Activated gamma-delta T cell treated with Interleukin-2 at 50 U/mL for 16 hours (primary cell): Measurements from ENCODE around the gene LBX2.

Source experiments
- DNase-seq: peaks from one replicate; pipeline ENCODE4 v3.0.0-alpha.2; 2020

Gene LBX2

GRCh38 chr2:74450570-74451190 lies 48.7 kb downstream of the LBX2 start:
- DNase-seq = no peak

GRCh38 chr2:74448771-74449170 lies 50.6 kb downstream of the LBX2 start:
- no peak for DNase-seq
